Hepatic stellate cell (primary cell): ENCODE measurements around the gene HUNK.

Experiments used
- DNase-seq: peaks from one replicate; pipeline ENCODE4 v3.0.0; 2011; ENCODE audit warnings: low spot score

HUNK gene

DNA sequence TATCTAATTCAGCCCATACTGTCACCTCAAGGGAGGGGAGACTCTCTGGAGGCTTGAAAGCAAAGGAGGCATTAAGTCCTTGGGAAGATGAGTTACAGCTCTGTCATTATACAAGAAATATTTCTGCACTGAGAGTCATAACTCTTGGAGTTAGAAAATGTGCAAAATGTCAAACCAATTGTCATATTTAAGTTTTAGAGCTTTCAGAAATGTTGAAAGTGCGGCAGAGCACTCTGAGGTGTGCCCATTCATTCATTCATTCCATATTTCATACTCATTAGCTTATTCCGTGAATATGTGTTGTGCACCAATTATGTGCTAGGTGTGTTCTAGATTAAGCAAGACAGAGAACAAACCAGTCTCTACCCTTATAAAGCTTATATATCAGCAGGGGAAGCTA, 87.1 kb downstream of the HUNK start:
- DNase-seq = no peak

DNA sequence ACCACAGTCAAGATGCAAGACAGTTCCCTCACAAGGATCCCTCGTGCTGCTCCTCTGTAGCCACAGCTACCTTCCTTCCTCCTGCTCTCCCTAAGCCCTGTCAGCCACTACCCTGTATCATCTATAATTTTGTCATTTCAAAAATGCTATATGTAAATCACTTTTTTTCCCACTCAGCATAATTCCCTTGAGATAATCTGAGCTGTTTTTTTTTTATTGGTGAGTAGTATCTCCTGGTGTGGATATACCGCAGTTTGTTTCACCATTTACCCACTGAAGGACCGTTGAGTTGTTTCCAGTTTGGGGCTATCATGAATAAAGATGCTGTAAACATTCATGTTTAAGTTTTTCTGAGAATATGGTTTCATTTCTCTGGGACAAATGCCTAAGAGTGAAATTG, 88.2 kb downstream of the HUNK start:
- DNase-seq = no peak

DNA sequence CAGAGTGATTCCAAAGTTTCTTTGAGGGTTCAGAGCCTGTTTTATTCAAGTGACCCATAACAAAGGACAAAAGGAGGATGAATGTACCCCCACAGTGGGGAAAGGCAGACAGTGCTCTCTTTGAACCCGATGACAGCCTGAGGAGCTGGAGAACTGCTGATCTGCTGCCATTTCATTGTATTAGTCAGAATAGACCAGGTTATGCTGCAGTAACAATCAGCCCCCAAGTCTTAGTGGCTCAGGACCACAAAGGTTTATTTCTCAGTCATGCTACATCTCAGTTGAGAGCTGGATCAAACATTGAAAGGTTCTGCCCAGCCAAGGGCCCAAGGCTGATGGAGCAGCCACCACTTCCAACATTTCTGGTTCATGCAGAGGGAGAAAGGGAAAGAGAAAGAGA, 88.9 kb downstream of the HUNK start:
- no peak for DNase-seq

DNA sequence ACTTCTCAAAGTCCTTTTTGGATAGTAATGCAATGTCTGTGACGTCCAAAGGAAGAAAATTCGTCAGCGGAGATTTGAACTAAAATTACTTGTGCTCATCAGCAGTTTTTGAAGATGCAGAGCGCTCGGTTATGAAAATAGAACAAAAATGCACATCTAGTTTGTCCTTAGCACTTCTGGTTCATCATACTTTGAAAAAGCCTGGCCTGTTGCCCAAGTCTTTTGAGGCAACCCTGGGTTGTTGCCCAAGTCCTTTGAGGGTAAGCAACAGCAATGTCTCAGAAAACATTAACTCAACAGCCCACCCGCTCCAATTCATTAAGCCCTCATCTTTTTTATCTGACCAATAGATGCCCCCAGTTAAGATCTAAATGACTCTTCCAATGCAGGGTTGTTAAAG, 91.9 kb downstream of the HUNK start:
- DNase-seq = no peak

- no peak for DNase-seq
Observed at GRCh38 chr21:31967334-31967733, 94.5 kb downstream of the HUNK start.

- DNase-seq = no peak
Observed at GRCh38 chr21:31972622-31973021, 99.8 kb downstream of the HUNK start.

GRCh38 chr21:31973402-31973944, 100.7 kb downstream of the HUNK start:
- DNase-seq = no peak

GRCh38 chr21:31974454-31974985, 101.7 kb downstream of the HUNK start:
- DNase-seq = no peak

GRCh38 chr21:31975491-31975890, 102.7 kb downstream of the HUNK start:
- no peak for DNase-seq

- DNase-seq = no peak
Observed at GRCh38 chr21:31977816-31978215, 105.0 kb downstream of the HUNK start.

GRCh38 chr21:31983120-31983519, 110.3 kb downstream of the HUNK start:
- no peak for DNase-seq

GRCh38 chr21:31983554-31983953, 110.7 kb downstream of the HUNK start:
- no peak for DNase-seq

- no peak for DNase-seq
Observed at GRCh38 chr21:31985398-31985797, 112.6 kb downstream of the HUNK start.

DNA sequence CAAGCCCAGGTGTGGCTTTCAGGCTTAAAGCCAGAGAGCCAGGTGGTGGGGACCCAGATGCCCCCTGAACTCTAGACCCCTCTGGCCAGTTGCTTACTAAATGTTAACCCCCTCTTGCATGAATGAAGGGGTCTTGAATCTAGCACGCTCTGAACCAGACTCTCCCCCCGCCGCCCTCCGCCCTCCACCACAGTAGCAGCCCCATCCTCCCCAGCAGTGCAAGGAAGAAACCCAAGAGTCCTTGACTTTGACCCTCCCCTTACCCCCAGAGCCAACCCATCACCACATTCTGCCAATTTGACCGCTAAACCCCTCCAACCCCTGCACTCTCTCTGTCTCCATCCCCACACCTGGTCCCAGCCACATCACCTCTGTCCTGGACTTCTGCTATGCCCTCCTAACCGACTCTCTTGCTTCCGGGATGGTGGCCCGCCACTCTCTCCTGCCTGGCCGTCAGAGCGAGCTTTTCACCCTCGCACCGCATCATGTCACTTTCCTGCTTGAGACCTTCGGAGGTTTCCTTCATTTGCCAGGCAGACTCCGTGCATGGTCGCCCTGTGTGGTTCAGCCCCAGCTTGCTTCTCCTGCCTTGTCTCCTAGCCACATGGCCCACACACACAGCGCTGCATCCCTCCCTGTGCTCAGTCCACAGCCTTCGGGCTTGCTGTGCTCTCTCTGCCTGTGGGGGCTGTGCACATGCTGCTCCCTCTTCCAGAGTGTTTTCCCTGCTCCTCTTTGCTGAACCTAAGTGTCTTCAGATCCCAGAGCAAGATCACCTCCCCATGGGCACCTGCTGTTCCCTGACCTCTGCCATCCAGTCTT, 113.4 kb downstream of the HUNK start:
- no peak for DNase-seq

DNA sequence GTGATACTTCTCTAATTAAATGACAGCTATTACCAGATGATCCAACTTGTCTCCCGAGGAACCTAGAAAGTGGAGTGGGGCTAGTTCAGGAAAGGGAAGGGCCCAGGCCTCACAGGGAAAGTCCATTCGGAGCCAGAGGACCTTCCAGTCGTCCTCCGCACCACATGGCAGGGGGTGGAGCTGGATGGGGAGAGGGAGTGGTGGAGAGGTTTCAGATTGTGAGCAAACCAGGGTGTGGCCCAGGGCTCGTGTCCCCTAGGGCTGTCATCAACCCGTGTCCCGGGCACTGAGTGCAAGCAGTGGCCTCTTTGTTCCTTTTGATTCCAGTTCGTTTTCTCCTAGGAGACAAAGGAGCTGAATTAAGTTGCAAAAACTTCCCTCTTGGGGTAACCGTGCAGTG, 114.9 kb downstream of the HUNK start:
- no peak for DNase-seq

- DNase-seq = no peak
Observed at GRCh38 chr21:31988492-31989290, 115.9 kb downstream of the HUNK start.

GRCh38 chr21:31991356-31992331, 118.8 kb downstream of the HUNK start:
- no peak for DNase-seq

GRCh38 chr21:31992391-31992790, 119.6 kb downstream of the HUNK start:
- no peak for DNase-seq

GRCh38 chr21:31993826-31994825, 121.3 kb downstream of the HUNK start:
- DNase-seq = no peak

GRCh38 chr21:31997191-31997590, 124.4 kb downstream of the HUNK start:
- DNase-seq = no peak
